Thoracic aorta (tissue), 2 donors: Measurements from ENCODE around the gene DLG5. TPM values are rescaled to one million over a fixed set of nuclear protein-coding genes. Genes with fewer than 3 reads are reported as not detected.

Source experiments
- ATAC-seq: fragments of 150-250 bp; one replicate; pipeline ENCODE4 v1.8.0; 2017; ENCODE audit warnings: low read depth; ENCODE audit not compliant: insufficient number of reproducible peaks, low FRiP score
- DNase-seq: peaks from one replicate; pipeline ENCODE4 v3.0.0-alpha.2; 2020; ENCODE audit warnings: low spot score
- H3K27ac ChIP-seq, 2 donors: fragments of 200-600 bp; sonication (generic); 1 replicate in 1 of 2; 2 replicates in 1 of 2; pipeline ENCODE4 v1.5.1; 2016; ENCODE audit warnings: mild to moderate bottlenecking in 2 of 2, moderate library complexity in 2 of 2
- H3K27me3 ChIP-seq: fragments of 200-600 bp; sonication (generic); replicated peaks from 2 replicates; pipeline ENCODE4 v1.6.0; 2016; ENCODE audit warnings: mild to moderate bottlenecking; ENCODE audit not compliant: insufficient read depth
- H3K36me3 ChIP-seq: fragments of 200-600 bp; sonication (generic); one replicate; pipeline ENCODE4 v1.5.1; 2016
- H3K4me1 ChIP-seq, 2 donors: fragments of 200-600 bp; sonication (generic); 1 replicate in 1 of 2; 2 replicates in 1 of 2; pipeline versions ENCODE4 v1.5.1 to v1.6.0; 2016; ENCODE audit warnings: low read depth in 2 of 2, mild to moderate bottlenecking in 1 of 2; ENCODE audit not compliant: control insufficient read depth in 1 of 2
- H3K4me3 ChIP-seq: fragments of 200-600 bp; sonication (generic); 2 replicates; pipeline ENCODE4 v1.5.1; 2016; ENCODE audit warnings: mild to moderate bottlenecking
- H3K9me3 ChIP-seq: fragments of 200-600 bp; sonication (generic); 2 replicates; pipeline ENCODE4 v1.5.1; 2016
- total RNA-seq, 2 donors: library from RNA; depleted of rRNA; stranded (reverse); fragments of >200 nt; gene quantifications; one replicate each; pipeline versions ENCODE4 v1.1.0 to v1.2.3, GENCODE V29; 2016
- TF ChIP-seq, protein P1 (sequence below): fragments of 200-600 bp; sonication (generic); IDR thresholded peaks from one replicate; pipeline ENCODE4 v1.5.1; 2019; ENCODE audit warnings: antibody characterized with exemption

DLG5 gene
- total RNA-seq, 2 donors from 2014 or later, result 36.4 to 79.6 TPM

- Histone ChIP-seq H3K27ac (no peak overlapping the region), H3K9me3 (no peaks in the 10 kb centered on the region), H3K27me3 (no peaks in the 10 kb centered on the region), H3K4me1 (peaks cover 2 to 31% of the 10 kb centered on the region in 2 donors), H3K4me3 (no peak overlapping the region), H3K36me3 (peaks cover 14% of the 10 kb centered on the region)
- ATAC-seq (no peak), DNase-seq (no peak)
- TF ChIP-seq, protein P1, sequence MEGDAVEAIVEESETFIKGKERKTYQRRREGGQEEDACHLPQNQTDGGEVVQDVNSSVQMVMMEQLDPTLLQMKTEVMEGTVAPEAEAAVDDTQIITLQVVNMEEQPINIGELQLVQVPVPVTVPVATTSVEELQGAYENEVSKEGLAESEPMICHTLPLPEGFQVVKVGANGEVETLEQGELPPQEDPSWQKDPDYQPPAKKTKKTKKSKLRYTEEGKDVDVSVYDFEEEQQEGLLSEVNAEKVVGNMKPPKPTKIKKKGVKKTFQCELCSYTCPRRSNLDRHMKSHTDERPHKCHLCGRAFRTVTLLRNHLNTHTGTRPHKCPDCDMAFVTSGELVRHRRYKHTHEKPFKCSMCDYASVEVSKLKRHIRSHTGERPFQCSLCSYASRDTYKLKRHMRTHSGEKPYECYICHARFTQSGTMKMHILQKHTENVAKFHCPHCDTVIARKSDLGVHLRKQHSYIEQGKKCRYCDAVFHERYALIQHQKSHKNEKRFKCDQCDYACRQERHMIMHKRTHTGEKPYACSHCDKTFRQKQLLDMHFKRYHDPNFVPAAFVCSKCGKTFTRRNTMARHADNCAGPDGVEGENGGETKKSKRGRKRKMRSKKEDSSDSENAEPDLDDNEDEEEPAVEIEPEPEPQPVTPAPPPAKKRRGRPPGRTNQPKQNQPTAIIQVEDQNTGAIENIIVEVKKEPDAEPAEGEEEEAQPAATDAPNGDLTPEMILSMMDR, result no peak
These were observed 77.4 kb downstream of the DLG5 start for GRCh38 chr10:77849039-77849664.

GRCh38 chr10:77846718-77847311, 79.7 kb downstream of the DLG5 start:
- TF ChIP-seq, protein P1, result peak; percentile 98
- H3K4me1 ChIP-seq, result peaks cover 2 to 31% of the 10 kb centered on the region in 2 donors
- peak overlapping the region; percentile 40 to 62 for H3K27ac ChIP-seq
- peak overlapping the region; percentile 28 for H3K4me3 ChIP-seq
- H3K27me3 ChIP-seq, result no peaks in the 10 kb centered on the region
- DNase-seq (peak; percentile 11), ATAC-seq (peak; percentile 62)
- H3K9me3 ChIP-seq, result no peaks in the 10 kb centered on the region
- H3K36me3 ChIP-seq, result peaks cover 30% of the 10 kb centered on the region

DNA sequence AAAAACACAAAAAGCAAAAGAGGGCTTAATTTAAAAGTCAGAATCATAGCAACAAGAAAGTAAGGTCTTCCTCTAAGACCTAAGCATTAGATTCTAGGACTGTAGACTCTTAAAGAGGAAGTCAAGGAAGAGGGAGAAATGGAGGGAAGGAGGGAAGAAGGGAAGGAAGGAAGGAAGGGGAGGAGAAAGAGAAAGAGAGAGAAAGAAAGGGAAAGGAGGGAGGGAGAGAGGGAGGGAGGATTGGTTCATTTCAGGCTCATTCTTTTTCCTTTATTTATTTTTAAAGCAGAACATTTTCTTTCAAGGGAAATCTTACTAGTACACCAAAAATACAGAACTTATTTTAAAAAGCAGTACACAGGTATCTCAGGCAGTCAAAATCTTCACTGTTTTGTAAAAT, 81.1 kb downstream of the DLG5 start:
- Histone ChIP-seq H3K27me3 (no peaks in the 10 kb centered on the region), H3K27ac (peak overlapping the region in 1 of 2 donors; percentile 53), H3K36me3 (peaks cover 32% of the 10 kb centered on the region), H3K4me3 (no peak overlapping the region), H3K4me1 (peaks cover 2 to 31% of the 10 kb centered on the region in 2 donors), H3K9me3 (no peaks in the 10 kb centered on the region)
- DNase-seq (no peak), ATAC-seq (no peak)
- TF ChIP-seq, protein P1, result no peak

GRCh38 chr10:77844713-77845445, 81.7 kb downstream of the DLG5 start:
- no peaks in the 10 kb centered on the region for H3K27me3 ChIP-seq
- TF ChIP-seq, protein P1, result no peak
- no peak for ATAC-seq
- H3K4me1 ChIP-seq, result peaks cover 2 to 31% of the 10 kb centered on the region in 2 donors
- H3K27ac ChIP-seq, result peak overlapping the region in 1 of 2 donors; percentile 53
- no peaks in the 10 kb centered on the region for H3K9me3 ChIP-seq
- no peak overlapping the region for H3K4me3 ChIP-seq
- DNase-seq, result peak; percentile 12
- H3K36me3 ChIP-seq, result peaks cover 32% of the 10 kb centered on the region

DNA sequence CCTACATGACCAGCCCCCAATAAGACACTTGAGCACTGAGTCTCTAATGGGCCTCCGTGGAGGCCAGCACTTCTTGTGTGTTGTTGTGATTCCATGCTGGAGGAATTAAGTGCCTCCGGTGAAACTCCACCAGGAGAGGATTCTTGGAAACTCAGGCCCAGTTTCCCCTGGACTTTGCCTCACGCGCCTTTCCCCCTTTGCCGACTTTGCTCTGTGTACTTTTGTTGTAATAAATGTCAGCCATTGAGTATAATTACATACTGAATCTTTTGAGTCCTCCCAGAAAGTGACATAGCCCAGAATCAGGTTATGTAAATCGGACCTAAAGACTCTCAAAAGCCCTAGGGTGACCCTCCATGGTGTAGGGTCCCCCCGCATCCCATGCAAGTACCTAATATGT, 82.4 kb downstream of the DLG5 start:
- Histone ChIP-seq H3K36me3 (peaks cover 32% of the 10 kb centered on the region), H3K9me3 (no peaks in the 10 kb centered on the region), H3K4me3 (no peak overlapping the region), H3K27me3 (no peaks in the 10 kb centered on the region), H3K4me1 (peaks cover 2 to 31% of the 10 kb centered on the region in 2 donors), H3K27ac (no peak overlapping the region)
- ATAC-seq (no peak), DNase-seq (no peak)
- TF ChIP-seq, protein P1, result no peak
